Esophagus (tissue), 2 donors: ENCODE measurements around the gene SERPINA1. TPM values are rescaled to one million over a fixed set of nuclear protein-coding genes. Genes with fewer than 3 reads are reported as not detected.

Experiments used
- H3K27ac ChIP-seq, 2 donors: one replicate each; pipeline ENCODE4 v1.5.1; 2013; ENCODE audit warnings: low read depth in 2 of 2, mild to moderate bottlenecking in 2 of 2, inconsistent platforms in 1 of 2, low read length in 1 of 2, moderate library complexity in 1 of 2
- H3K27me3 ChIP-seq, 2 donors: one replicate each; pipeline ENCODE4 v1.6.1; 2013; ENCODE audit warnings: low read length in 2 of 2, control low read depth in 1 of 2, mild to moderate bottlenecking in 1 of 2; ENCODE audit not compliant: insufficient read depth in 2 of 2, control insufficient read depth in 1 of 2
- H3K36me3 ChIP-seq, 2 donors: one replicate each; pipeline ENCODE4 v1.6.1; 2013; ENCODE audit warnings: low read length in 1 of 2; ENCODE audit not compliant: control insufficient read depth in 2 of 2, insufficient read depth in 2 of 2
- H3K4me1 ChIP-seq, 2 donors: one replicate each; pipeline ENCODE4 v1.6.1; 2013; ENCODE audit warnings: low read length in 1 of 2; ENCODE audit not compliant: control insufficient read depth in 2 of 2, insufficient read depth in 2 of 2
- H3K4me3 ChIP-seq, 2 donors: one replicate each; pipeline ENCODE4 v1.5.1; 2013; ENCODE audit warnings: low read length in 2 of 2, mild to moderate bottlenecking in 2 of 2, low read depth in 1 of 2, moderate library complexity in 1 of 2
- H3K9me3 ChIP-seq, 2 donors: one replicate each; pipeline ENCODE4 v1.6.1; 2013; ENCODE audit warnings: mild to moderate bottlenecking in 2 of 2, low read depth in 1 of 2, low read length in 1 of 2, moderate library complexity in 1 of 2; ENCODE audit not compliant: control insufficient read depth in 2 of 2, insufficient read depth in 1 of 2
- WGBS, 2 donors: extraction: QIAGEN DNeasy Blood & Tissue Kit; methylation state at CpG; one replicate each; pipeline ENCODE4 v1.1.7; 2013; 5-methylcytosine and 5-hydroxymethylcytosine counted together
- polyA plus RNA-seq, 2 donors: library from polyadenylated mRNA; stranded (reverse); fragments of 200-250 nt; gene quantifications; one replicate each; pipeline ENCODE4 v1.2.3, GENCODE V29; 2013
- donor health status: healthy with polysubstance abuse.
- donor health status: Bipolar disorder and iron deficiency.

SERPINA1 gene
- polyA plus RNA-seq, 2 donors: 1.5 to 2.2 TPM

DNA sequence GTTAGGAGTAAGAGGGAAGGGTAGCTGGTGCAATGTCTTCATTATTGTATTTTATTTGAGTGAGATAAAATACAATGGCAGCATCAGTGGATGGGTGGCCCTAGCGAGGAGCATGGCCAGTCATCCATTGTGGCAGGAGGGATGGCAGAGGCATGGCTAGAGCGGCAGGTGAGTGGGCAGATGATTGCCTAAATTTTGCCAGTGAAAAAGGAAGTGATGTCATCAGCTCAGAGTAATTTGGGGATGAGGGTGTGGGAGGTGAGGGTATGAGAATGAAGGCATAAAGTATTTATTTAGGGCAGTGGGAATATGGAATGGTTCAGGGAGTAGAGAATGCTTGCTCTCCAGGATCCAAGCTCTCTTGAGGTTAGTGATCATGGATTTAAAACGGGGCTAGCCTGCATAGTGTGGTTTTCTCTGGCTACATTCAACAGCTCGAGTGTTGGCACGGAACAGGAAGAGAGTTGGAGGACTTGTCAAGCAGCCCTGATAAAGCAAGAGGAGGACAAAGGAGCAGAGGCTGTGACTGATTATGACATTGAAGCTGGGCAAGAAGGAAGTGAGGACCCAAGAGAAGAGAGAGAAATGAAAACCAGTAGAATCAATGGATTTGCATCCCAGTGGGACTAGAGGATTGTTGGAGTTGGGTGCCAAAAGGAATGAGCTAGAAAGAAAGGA, 46.6 kb downstream of the SERPINA1 start:
- Histone ChIP-seq H3K4me3 (no peak overlapping the region), H3K27me3 (no peaks in the 10 kb centered on the region), H3K4me1 (peaks cover 2 to 14% of the 10 kb centered on the region in 2 donors), H3K9me3 (no peaks in the 10 kb centered on the region), H3K27ac (peak overlapping the region; percentile 60 to 82), H3K36me3 (no peaks in the 10 kb centered on the region)
- 35 to 36% methylated on average over 5 of the region's 5 CpGs for WGBS, 2 donors

DNA sequence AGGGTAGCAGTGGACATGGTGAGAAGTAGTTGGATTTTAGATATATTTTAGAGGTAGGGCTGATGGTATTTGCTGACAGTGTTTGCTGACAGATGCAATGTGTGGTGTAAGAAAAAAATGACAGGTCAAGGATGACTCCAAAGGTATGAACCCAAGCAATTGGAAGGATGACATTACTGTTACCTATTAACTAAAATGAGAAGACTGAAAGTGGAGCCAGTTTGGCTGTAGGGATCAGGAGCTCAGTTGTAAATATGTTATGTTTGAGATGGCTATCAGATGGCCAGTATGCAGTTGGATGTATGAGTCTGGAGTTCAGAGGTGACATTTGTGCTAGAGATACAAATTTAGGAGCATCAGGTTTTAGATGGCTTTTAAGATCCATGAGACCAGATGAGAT, 47.9 kb downstream of the SERPINA1 start:
- H3K4me1 ChIP-seq: peaks cover 2 to 12% of the 10 kb centered on the region in 2 donors
- no peaks in the 10 kb centered on the region for H3K36me3 ChIP-seq
- H3K27ac ChIP-seq: no peak overlapping the region
- H3K9me3 ChIP-seq: no peaks in the 10 kb centered on the region
- H3K4me3 ChIP-seq: no peak overlapping the region
- no peaks in the 10 kb centered on the region for H3K27me3 ChIP-seq

- WGBS, 2 donors: 74 to 80% methylated on average over 2 of the region's 2 CpGs
- no peaks in the 10 kb centered on the region for H3K9me3 ChIP-seq
These were observed 50.4 kb downstream of the SERPINA1 start for GRCh38 chr14:94338023-94338422.

GRCh38 chr14:94337274-94337673, 51.1 kb downstream of the SERPINA1 start:
- Histone ChIP-seq H3K4me3 (no peak overlapping the region), H3K27ac (no peak overlapping the region), H3K36me3 (no peaks in the 10 kb centered on the region), H3K4me1 (peaks cover 2% of the 10 kb centered on the region in 2 donors), H3K27me3 (no peaks in the 10 kb centered on the region), H3K9me3 (no peaks in the 10 kb centered on the region)
- WGBS, 2 donors: 72 to 78% methylated on average over 6 of the region's 6 CpGs

More at GRCh38 chr14:94338023-94338422, 50.4 kb downstream of the SERPINA1 start:
- Histone ChIP-seq H3K27ac (no peak overlapping the region), H3K4me1 (peaks cover 2 to 8% of the 10 kb centered on the region in 2 donors), H3K27me3 (no peaks in the 10 kb centered on the region), H3K36me3 (no peaks in the 10 kb centered on the region), H3K4me3 (no peak overlapping the region)

DNA sequence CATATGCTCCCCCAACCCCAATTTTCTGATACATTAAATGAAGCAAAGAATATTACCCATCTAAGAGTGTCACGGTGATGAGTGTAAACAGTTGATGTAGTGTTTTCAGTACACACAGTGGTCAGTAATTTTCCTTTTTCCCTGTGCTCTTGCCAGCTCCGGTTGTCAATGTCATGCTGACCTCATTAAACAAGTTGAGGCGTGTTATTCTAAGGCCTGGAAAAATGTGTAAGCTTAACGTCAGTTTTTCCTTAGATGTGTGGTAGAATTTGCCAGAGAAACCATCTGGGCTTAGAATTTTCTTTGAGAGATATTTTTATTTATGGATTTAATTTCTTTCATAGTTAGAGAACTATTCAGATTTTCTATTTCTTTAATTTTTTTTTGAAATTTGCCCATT, 53.5 kb downstream of the SERPINA1 start:
- H3K36me3 ChIP-seq: no peaks in the 10 kb centered on the region
- WGBS, 2 donors: 42 to 45% methylated on average over 4 of the region's 4 CpGs
- H3K4me1 ChIP-seq: no peaks in the 10 kb centered on the region
- no peak overlapping the region for H3K27ac ChIP-seq
- H3K9me3 ChIP-seq: no peaks in the 10 kb centered on the region
- H3K4me3 ChIP-seq: no peak overlapping the region
- no peaks in the 10 kb centered on the region for H3K27me3 ChIP-seq

DNA sequence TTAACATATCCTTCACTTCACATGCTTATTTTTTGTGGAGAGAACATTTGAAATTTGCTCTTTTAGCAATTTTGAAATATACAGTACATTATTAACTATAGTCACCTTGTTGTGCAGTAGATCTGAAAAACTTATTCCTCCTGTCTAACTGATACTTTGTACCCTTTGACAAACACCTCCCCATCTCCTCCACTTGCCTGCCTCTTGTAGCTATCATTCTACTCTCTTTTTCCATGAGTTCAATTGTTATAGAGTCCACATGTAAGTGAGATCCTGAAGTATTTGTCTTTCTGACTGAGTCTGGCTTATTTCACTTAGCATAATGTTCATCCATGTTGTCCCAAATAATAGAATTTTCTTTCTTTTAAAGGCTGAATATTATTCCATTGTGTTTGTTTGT, 55.8 kb downstream of the SERPINA1 start:
- no peak overlapping the region for H3K27ac ChIP-seq
- H3K4me1 ChIP-seq: no peaks in the 10 kb centered on the region
- H3K4me3 ChIP-seq: no peak overlapping the region
- no peaks in the 10 kb centered on the region for H3K9me3 ChIP-seq
- no peaks in the 10 kb centered on the region for H3K36me3 ChIP-seq
- no peaks in the 10 kb centered on the region for H3K27me3 ChIP-seq

DNA sequence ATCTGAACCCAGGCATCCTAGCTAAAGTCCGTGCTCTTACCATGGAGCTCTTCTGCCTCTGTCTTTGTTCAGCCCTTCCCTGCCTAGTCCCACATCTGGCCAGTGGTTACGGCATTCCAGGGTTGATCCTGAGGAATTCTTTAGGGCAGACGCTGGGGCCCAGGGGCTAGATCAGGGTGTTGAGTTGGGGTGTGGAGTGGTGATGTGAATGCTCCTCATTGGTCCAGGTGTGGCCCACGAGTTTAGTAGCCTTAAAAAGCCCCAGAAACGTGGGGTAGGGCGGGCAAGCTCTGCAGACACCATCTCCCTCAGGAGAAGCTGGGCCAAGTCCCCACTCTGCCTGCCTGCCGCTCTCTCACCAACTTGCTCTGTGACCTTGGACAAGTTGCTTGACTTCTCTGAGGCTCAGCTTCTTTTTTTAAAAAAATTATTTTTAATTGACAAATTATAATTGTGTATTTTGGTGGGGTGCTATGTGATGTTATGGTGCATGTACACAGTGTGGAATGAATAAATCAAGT, 56.3 kb downstream of the SERPINA1 start:
- WGBS, 2 donors: 69 to 72% methylated on average over 7 of the region's 7 CpGs
- no peaks in the 10 kb centered on the region for H3K4me1 ChIP-seq
- H3K27ac ChIP-seq: no peak overlapping the region

DNA sequence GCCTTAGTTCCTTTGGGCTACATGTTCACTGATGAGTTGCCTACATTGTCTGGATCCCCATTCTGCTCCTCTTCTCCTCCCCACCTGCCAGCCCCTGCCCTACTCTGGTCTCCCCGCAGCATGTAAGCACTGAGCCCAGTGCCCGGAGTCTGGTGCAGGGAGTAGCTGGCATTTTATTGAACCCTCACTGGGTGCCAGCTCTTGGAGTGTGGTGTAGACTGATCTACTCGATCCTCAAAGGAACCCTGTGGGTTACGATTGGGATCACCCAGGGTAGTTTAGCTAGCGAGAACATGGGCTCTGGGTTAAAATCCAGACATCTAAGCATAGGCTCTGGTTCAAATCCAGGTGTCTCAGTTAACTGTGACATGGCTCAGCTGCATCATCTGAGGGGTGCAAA, 56.9 kb downstream of the SERPINA1 start:
- H3K4me3 ChIP-seq: no peak overlapping the region
- 89 to 93% methylated on average over 5 of the region's 5 CpGs for WGBS, 2 donors
- H3K36me3 ChIP-seq: no peaks in the 10 kb centered on the region
- H3K9me3 ChIP-seq: no peaks in the 10 kb centered on the region
- no peaks in the 10 kb centered on the region for H3K27me3 ChIP-seq
- H3K27ac ChIP-seq: no peak overlapping the region
- no peaks in the 10 kb centered on the region for H3K4me1 ChIP-seq

More for the DNA sequence above, 56.3 kb downstream of the SERPINA1 start:
- Histone ChIP-seq H3K27me3 (no peaks in the 10 kb centered on the region), H3K4me3 (no peak overlapping the region), H3K36me3 (no peaks in the 10 kb centered on the region), H3K9me3 (no peaks in the 10 kb centered on the region)

- no peaks in the 10 kb centered on the region for H3K27me3 ChIP-seq
- H3K9me3 ChIP-seq: no peaks in the 10 kb centered on the region
- H3K4me3 ChIP-seq: no peak overlapping the region
- WGBS, 2 donors: 35 to 40% methylated on average over 2 of the region's 2 CpGs
- no peaks in the 10 kb centered on the region for H3K4me1 ChIP-seq
- H3K27ac ChIP-seq: no peak overlapping the region
- H3K36me3 ChIP-seq: no peaks in the 10 kb centered on the region
These were observed 57.5 kb downstream of the SERPINA1 start for GRCh38 chr14:94330857-94331256.

DNA sequence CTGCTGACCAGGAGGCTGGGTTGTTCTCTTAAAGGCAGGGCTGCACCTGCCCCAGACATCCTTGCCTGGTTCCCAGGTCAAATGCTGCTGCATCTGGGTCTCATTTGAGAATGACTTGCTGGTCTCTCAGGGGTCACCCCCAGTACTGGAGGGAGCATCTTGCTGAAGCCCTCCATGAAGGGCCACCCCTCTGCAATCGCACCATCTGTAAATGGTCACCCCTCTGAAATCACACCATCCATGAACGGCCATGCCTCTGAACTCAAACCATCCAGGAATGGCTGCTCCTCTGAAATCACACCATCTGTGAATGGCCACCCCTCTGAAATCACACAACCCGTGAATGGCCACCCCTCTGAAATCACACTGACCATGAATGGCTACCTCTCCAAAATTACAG, 58.0 kb downstream of the SERPINA1 start:
- Histone ChIP-seq H3K36me3 (no peaks in the 10 kb centered on the region), H3K9me3 (no peaks in the 10 kb centered on the region), H3K27me3 (no peaks in the 10 kb centered on the region), H3K4me1 (no peaks in the 10 kb centered on the region), H3K4me3 (no peak overlapping the region), H3K27ac (no peak overlapping the region)
- 81 to 88% methylated on average over 3 of the region's 3 CpGs for WGBS, 2 donors
